OCI-LY7 (cell line): ENCODE data around the gene CST3. TPM values are rescaled to one million over a fixed set of nuclear protein-coding genes. Genes with fewer than 3 reads are reported as not detected.

Experiments used
- BruUV-seq: library from RNA; stranded (reverse); fragments of 400-500 nt; replicated peaks from 2 replicates; lab custom pipeline; 2021; lab: Mats Ljungman, UMichigan
- CTCF ChIA-PET: fragments of 300-600 bp; sonication (Branson Sonifier 250); formaldehyde crosslinking; loops from one replicate; lab custom pipeline; 2022; ENCODE audit warnings: antibody characterized with exemption; ENCODE audit not compliant: unreplicated experiment; lab: Charles Lee
- POLR2A ChIA-PET: fragments of 300-600 bp; sonication (Branson Sonifier 250); formaldehyde crosslinking; loops from one replicate; lab custom pipeline; 2022; ENCODE audit warnings: antibody characterized with exemption; lab: Charles Lee
- DNase-seq: peaks from one replicate; pipeline ENCODE4 v3.0.0-alpha.2; 2015; ENCODE audit warnings: low spot score
- H2AFZ ChIP-seq: fragments of 200-600 bp; sonication (generic), shearing (Covaris generic); 2 replicates; pipeline ENCODE4 v1.6.1; 2014; ENCODE audit warnings: mild to moderate bottlenecking, antibody characterized with exemption, low read length, moderate library complexity
- H3K27ac ChIP-seq: fragments of 200-600 bp; sonication (generic); 2 replicates; pipeline ENCODE4 v1.5.1; 2014; ENCODE audit warnings: mixed run types, low read depth, mild to moderate bottlenecking, moderate library complexity, low read length, inconsistent platforms; ENCODE audit not compliant: poor library complexity, severe bottlenecking
- H3K36me3 ChIP-seq: fragments of 200-600 bp; sonication (generic); 2 replicates; pipeline ENCODE4 v1.6.1; 2014; ENCODE audit warnings: mild to moderate bottlenecking, antibody characterized with exemption, low read length, moderate library complexity, mixed read lengths; ENCODE audit not compliant: insufficient read depth
- H3K4me1 ChIP-seq: fragments of 200-600 bp; sonication (generic); 2 replicates; pipeline ENCODE4 v1.5.1; 2014; ENCODE audit warnings: mild to moderate bottlenecking, low read length; ENCODE audit not compliant: insufficient read depth, poor library complexity, severe bottlenecking
- H3K4me2 ChIP-seq: fragments of 200-600 bp; sonication (generic); 2 replicates; pipeline ENCODE4 v1.6.1; 2014; ENCODE audit warnings: mild to moderate bottlenecking, low read length
- H3K4me3 ChIP-seq: fragments of 200-600 bp; sonication (generic); 2 replicates; pipeline ENCODE4 v1.5.1; 2014; ENCODE audit warnings: mild to moderate bottlenecking, low read depth, low read length; ENCODE audit not compliant: poor library complexity, severe bottlenecking
- H3K79me2 ChIP-seq: fragments of 200-600 bp; sonication (generic); 2 replicates; pipeline ENCODE4 v1.6.1; 2016; ENCODE audit warnings: low read depth, mild to moderate bottlenecking, low read length, moderate library complexity, mixed read lengths; ENCODE audit not compliant: insufficient read depth
- H3K9me2 ChIP-seq: fragments of 200-600 bp; sonication (generic); 2 replicates; pipeline ENCODE4 v1.6.1; 2016; ENCODE audit warnings: mild to moderate bottlenecking, low read length, mixed read lengths; ENCODE audit not compliant: insufficient read depth
- H3K9me3 ChIP-seq: fragments of 200-600 bp; sonication (generic); 2 replicates; pipeline ENCODE4 v1.6.1; 2014; ENCODE audit warnings: mild to moderate bottlenecking, mixed run types, low read length, mixed read lengths
- H4K20me1 ChIP-seq: fragments of 200-600 bp; sonication (generic); 2 replicates; pipeline ENCODE4 v1.6.1; 2014; ENCODE audit warnings: mild to moderate bottlenecking, antibody characterized with exemption, low read length, moderate library complexity, mixed read lengths; ENCODE audit not compliant: insufficient read depth
- CTCF ChIP-seq: fragments of 200-600 bp; sonication (generic); conservative IDR thresholded peaks from 2 replicates; pipeline ENCODE4 v1.5.1; 2014; ENCODE audit warnings: mild to moderate bottlenecking, antibody characterized with exemption, low read length, moderate library complexity, mixed read lengths
- EZH2phosphoT487 ChIP-seq: fragments of 200-600 bp; sonication (generic); IDR thresholded peaks from 2 replicates; pipeline ENCODE4 v1.6.1; 2018; ENCODE audit warnings: low read depth, borderline replicate concordance, mild to moderate bottlenecking, mixed run types, antibody characterized with exemption, low read length, moderate library complexity, mixed read lengths
- intact Hi-C: fragments of 100-400 bp; cut with micrococcal nuclease; formaldehyde crosslinking; loops from one replicate; pipeline ENCODE4 v1.10.0; 2022; ENCODE audit not compliant: unreplicated experiment
- total RNA-seq, 2 experiments: library from RNA; depleted of rRNA in 1 of 2; stranded (reverse); fragments of >200 nt in 1 of 2; shearing (Covaris generic) in 1 of 2; gene quantifications; 2 replicates each; pipeline ENCODE4 v1.2.3, GENCODE V29; 2014 to 2022

CST3 gene
- total RNA-seq, 2 experiments from 2014 or later = not detected

GRCh38 chr20:23605867-23606651 is 31.7 kb downstream of the CST3 start, which contains the start of gene CST9:
Gene CST9 (minus strand): TSS chr20:23605917. CDS start chr20:23605864, 53 bp downstream.
- Histone ChIP-seq H3K4me2 (no peak within 1 kb of the TSS), H3K27ac (no peak within 1 kb of the TSS), H4K20me1 (no peaks in the 10 kb centered on the region), H3K4me1 (no peaks in the 10 kb centered on the region), H3K9me3 (no peaks in the 10 kb centered on the region), H3K4me3 (no peak within 1 kb of the TSS), H3K9me2 (no peaks in the 10 kb centered on the region), H3K36me3 (no peaks in the 10 kb centered on the region), H3K79me2 (no peaks in the 10 kb centered on the region), H2AFZ (no peak within 1 kb of the TSS)
- TF ChIP-seq EZH2phosphoT487 = no peak
- TF ChIP-seq CTCF = no peak
- BruUV-seq = no TSS peak
- POLR2A ChIA-PET = no interaction called here
- DNase-seq = no peak
- intact Hi-C loops = loop anchor here (1.0 to 10.0 kb wide), 2 partner anchors 164 to 911 kb away; no protein-coding TSS in a partner anchor
- CTCF ChIA-PET = interaction anchor here (0.5 kb wide), 1 partner anchor 505 kb away, joined by 6 read pairs; no protein-coding TSS in a partner anchor

- DNase-seq = no peak
- H3K79me2 ChIP-seq = no peaks in the 10 kb centered on the region
- no peak overlapping the region for H3K4me2 ChIP-seq
- POLR2A ChIA-PET = no interaction called here
- H3K4me3 ChIP-seq = no peak overlapping the region
- H4K20me1 ChIP-seq = no peaks in the 10 kb centered on the region
- CTCF ChIA-PET = no interaction called here
- no peaks in the 10 kb centered on the region for H3K9me2 ChIP-seq
- TF ChIP-seq CTCF (no peak), EZH2phosphoT487 (no peak)
- intact Hi-C loops = loop anchor here (10.0 kb wide), 1 partner anchor 910 kb away; no protein-coding TSS in a partner anchor
- H3K4me1 ChIP-seq = no peaks in the 10 kb centered on the region
- H3K36me3 ChIP-seq = no peaks in the 10 kb centered on the region
- BruUV-seq = no TSS peak
- no peak overlapping the region for H3K27ac ChIP-seq
- no peak overlapping the region for H2AFZ ChIP-seq
- H3K9me3 ChIP-seq = no peaks in the 10 kb centered on the region
Observed at GRCh38 chr20:23604306-23604705, 33.4 kb downstream of the CST3 start.

GRCh38 chr20:23603321-23603720 is 34.4 kb downstream of the CST3 start:
- no peaks in the 10 kb centered on the region for H3K9me3 ChIP-seq
- no peak for TF ChIP-seq EZH2phosphoT487
- no peak for TF ChIP-seq CTCF
- no TSS peak for BruUV-seq
- DNase-seq = no peak
- no peaks in the 10 kb centered on the region for H3K36me3 ChIP-seq
- H4K20me1 ChIP-seq = no peaks in the 10 kb centered on the region
- H3K9me2 ChIP-seq = no peaks in the 10 kb centered on the region
- POLR2A ChIA-PET = interaction anchor here (0.8 kb wide), 1 partner anchor 160 kb away, joined by 3 read pairs; no protein-coding TSS in a partner anchor
- intact Hi-C loops = loop anchor here (10.0 kb wide), 1 partner anchor 909 kb away; no protein-coding TSS in a partner anchor
- no peak overlapping the region for H3K4me3 ChIP-seq
- CTCF ChIA-PET = no interaction called here
- H3K79me2 ChIP-seq = no peaks in the 10 kb centered on the region
- no peak overlapping the region for H2AFZ ChIP-seq
- no peak overlapping the region for H3K27ac ChIP-seq
- no peaks in the 10 kb centered on the region for H3K4me1 ChIP-seq
- H3K4me2 ChIP-seq = no peak overlapping the region
